Uterus (tissue), 4 donors: ENCODE measurements around the gene CPN1. TPM values are rescaled to one million over a fixed set of nuclear protein-coding genes. Genes with fewer than 3 reads are reported as not detected.
"Not testable (repeated sequence)": the region's sequence is repeated elsewhere in the genome, so short reads cannot be mapped to it uniquely, and the experiment has no call there.

Source experiments
- DNase-seq, 2 donors: peaks; one replicate each; pipeline ENCODE4 v3.0.0-alpha.2; 2019 to 2020
- H3K27ac ChIP-seq, 2 donors: fragments of 200-600 bp; sonication (generic); 1 replicate in 1 of 2; 2 replicates in 1 of 2; pipeline ENCODE4 v1.5.1; 2016 to 2018
- H3K27me3 ChIP-seq, 2 donors: fragments of 200-600 bp; sonication (generic); one replicate each; pipeline ENCODE4 v1.5.1; 2018 to 2019; ENCODE audit warnings: control low read depth in 1 of 2
- H3K36me3 ChIP-seq, 2 donors: fragments of 200-600 bp; sonication (generic); one replicate each; pipeline ENCODE4 v1.5.1; 2019; ENCODE audit warnings: control low read depth in 1 of 2
- H3K4me1 ChIP-seq, 2 donors: fragments of 200-600 bp; sonication (generic); one replicate each; pipeline ENCODE4 v1.5.1; 2018 to 2019; ENCODE audit warnings: control low read depth in 1 of 2
- H3K4me3 ChIP-seq, 2 donors: fragments of 200-600 bp; sonication (generic); 1 replicate in 1 of 2; 2 replicates in 1 of 2; pipeline ENCODE4 v1.5.1; 2018 to 2019; ENCODE audit warnings: mild to moderate bottlenecking in 1 of 2
- H3K9me3 ChIP-seq, 2 donors: fragments of 200-600 bp; sonication (generic); one replicate each; pipeline ENCODE4 v1.5.1; 2019; ENCODE audit warnings: control low read depth in 1 of 2
- CTCF ChIP-seq, 4 experiments: fragments of 200-600 bp in 2 of 4; fragments of 450-650 bp in 2 of 4; sonication (generic) in 2 of 4; IDR thresholded peaks; one replicate each; pipeline ENCODE4 v1.5.1; 2016 to 2019; ENCODE audit warnings: antibody characterized with exemption in 4 of 4, mild to moderate bottlenecking in 2 of 4, moderate library complexity in 1 of 4
- POLR2A ChIP-seq, 2 donors: fragments of 450-650 bp; IDR thresholded peaks; one replicate each; pipeline ENCODE4 v1.6.1; 2016; ENCODE audit warnings: antibody characterized with exemption in 2 of 2, mild to moderate bottlenecking in 1 of 2, moderate library complexity in 1 of 2
- intact Hi-C: fragments of 100-400 bp; cut with DNase I; formaldehyde crosslinking; loops from one replicate; pipeline ENCODE4 v1.15.1; 2023; ENCODE audit warnings: low total_unique reads
- total RNA-seq, 4 donors: library from RNA; depleted of rRNA in 3 of 4; stranded (reverse); fragments of >200 nt in 3 of 4; gene quantifications; one replicate each; pipeline versions ENCODE4 v1.1.0 to v1.2.4, GENCODE V29; 2014 to 2023
- donor health status: DM: yes; HTN: yes; CAD: no.

Gene CPN1
- total RNA-seq = not detected

DNA sequence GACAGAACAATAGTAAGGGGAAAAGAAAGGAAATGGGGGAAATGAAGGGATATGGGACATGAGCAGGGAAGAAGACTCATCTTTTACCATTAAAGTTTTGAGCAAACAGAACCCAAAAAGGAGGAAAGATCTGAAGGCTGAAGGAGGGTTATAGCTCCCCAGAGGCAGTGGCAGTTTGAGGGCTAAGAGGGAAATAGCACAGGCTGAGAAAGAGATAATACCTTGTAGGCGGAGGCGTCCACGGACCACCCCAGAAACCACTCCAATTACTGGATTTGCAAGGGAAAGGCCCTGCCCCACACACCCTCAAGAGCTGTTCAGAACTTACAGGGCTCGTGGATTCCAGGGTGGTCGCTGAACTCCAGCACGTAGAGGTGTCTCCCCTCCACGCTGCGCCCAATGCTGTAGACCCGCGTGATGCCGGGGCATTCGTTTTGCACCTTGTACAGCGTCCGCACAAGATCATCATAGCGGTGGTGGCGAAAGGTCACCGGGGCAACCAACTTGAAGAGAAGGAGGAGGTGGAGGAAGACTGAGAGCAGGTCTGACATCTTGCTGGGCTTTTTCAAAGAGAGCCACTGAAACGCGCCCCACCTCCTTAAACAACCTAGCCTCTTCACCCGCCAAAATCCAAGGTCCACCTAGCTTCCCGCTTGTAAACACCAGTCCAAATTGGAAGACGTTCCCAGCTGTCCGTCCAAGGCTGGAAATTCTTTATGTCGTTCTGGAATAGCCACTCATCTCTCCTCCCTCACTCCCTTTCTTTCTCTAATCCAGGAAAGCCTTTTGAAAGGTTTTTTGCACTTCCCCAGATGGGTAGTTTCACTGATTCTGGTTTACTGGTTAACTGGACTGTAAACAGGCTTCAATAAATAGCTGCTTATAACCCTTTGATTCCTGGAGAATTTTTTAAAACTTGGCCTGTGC lies at the start of gene CPN1:
CPN1 (minus strand) TSS at position 795 of the 927 bp plus-strand sequence; CDS start at position 551, 244 bp downstream.
- TF ChIP-seq CTCF (IDR thresholded peaks at IDR 0.05) = no peak
- TF ChIP-seq POLR2A (IDR thresholded peaks at IDR 0.05) = no peak
- no peak for DNase-seq
- intact Hi-C loops = no loop called here
- no peaks in the 10 kb centered on the region for H3K4me1 ChIP-seq
- no peaks in the 10 kb centered on the region for H3K36me3 ChIP-seq
- H3K9me3 ChIP-seq = no peaks in the 10 kb centered on the region
- no peak within 1 kb of the TSS for H3K27ac ChIP-seq
- H3K4me3 ChIP-seq = no peak within 1 kb of the TSS
- H3K27me3 ChIP-seq = no peaks in the 10 kb centered on the region

- H3K9me3 ChIP-seq = no peaks in the 10 kb centered on the region
- DNase-seq = no peak
- TF ChIP-seq CTCF (IDR thresholded peaks at IDR 0.05) (no peak), POLR2A (IDR thresholded peaks at IDR 0.05) (no peak)
- H3K4me3 ChIP-seq = no peak overlapping the region
- no peaks in the 10 kb centered on the region for H3K36me3 ChIP-seq
- intact Hi-C loops = no loop called here
- no peaks in the 10 kb centered on the region for H3K4me1 ChIP-seq
- no peaks in the 10 kb centered on the region for H3K27me3 ChIP-seq
- no peak overlapping the region for H3K27ac ChIP-seq
Measured at GRCh38 chr10:100130831-100131230, 49.2 kb upstream of the CPN1 start.

- intact Hi-C loops = no loop called here
- TF ChIP-seq CTCF (IDR thresholded peaks at IDR 0.05) (no peak), POLR2A (IDR thresholded peaks at IDR 0.05) (no peak)
- Histone ChIP-seq H3K4me1 (no peaks in the 10 kb centered on the region), H3K27me3 (no peaks in the 10 kb centered on the region), H3K27ac (no peak overlapping the region), H3K9me3 (no peaks in the 10 kb centered on the region), H3K4me3 (no peak overlapping the region), H3K36me3 (no peaks in the 10 kb centered on the region)
- DNase-seq = peak; percentile 16 to 26
Measured at GRCh38 chr10:100129424-100129823, 47.8 kb upstream of the CPN1 start.

DNA sequence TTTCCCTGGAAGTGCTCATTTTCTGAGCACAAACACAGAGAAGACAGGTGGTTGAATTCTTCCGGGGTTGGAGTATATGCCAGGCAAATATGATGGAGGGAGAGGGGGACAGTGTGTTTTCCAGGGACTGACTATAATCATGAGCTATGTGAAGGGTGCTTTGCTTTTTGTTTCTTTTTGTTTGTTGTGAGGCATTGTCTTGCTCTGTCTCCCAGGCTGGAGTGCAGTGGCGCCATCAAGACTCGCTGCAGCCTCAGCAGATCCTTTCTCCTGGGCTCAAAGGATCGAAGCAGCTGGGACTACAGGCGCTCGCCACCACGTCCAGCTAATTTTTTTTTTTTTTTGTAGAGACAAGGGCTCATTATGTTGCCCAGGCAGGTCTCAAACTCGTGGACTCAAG lies 47.3 kb upstream of the CPN1 start:
- Histone ChIP-seq H3K4me1 (no peaks in the 10 kb centered on the region), H3K4me3 (no peak overlapping the region), H3K9me3 (no peaks in the 10 kb centered on the region), H3K27ac (no peak overlapping the region), H3K36me3 (no peaks in the 10 kb centered on the region), H3K27me3 (no peaks in the 10 kb centered on the region)
- TF ChIP-seq CTCF (IDR thresholded peaks at IDR 0.05) = no peak
- TF ChIP-seq POLR2A (IDR thresholded peaks at IDR 0.05) = no peak
- no peak for DNase-seq
- intact Hi-C loops = no loop called here

DNA sequence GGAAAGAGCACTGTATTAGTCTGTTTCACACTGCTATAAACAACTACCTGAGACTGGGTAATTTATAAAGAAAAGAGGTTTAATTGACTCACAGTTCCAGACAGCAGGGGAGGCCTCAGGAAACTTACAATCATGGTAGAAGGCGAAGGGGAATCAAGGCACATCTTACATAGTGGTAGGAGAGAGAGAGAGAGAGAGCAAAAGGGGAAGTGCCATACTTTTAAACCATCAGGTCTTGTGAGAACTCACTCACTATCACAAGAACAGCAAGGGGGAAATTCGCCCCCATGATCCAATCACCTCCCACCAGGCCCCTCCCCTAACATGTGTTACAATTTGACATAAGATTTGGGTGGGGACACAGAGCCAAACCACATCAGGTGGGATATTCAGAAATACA lies 43.7 kb upstream of the CPN1 start:
- H3K4me1 ChIP-seq, intact Hi-C loops: not testable (repeated sequence)

More for the DNA sequence above, 43.7 kb upstream of the CPN1 start:
- DNase-seq, H3K36me3 ChIP-seq, H3K27me3 ChIP-seq, H3K9me3 ChIP-seq, H3K4me3 ChIP-seq, H3K27ac ChIP-seq: not testable (repeated sequence)
